Measurements from ENCODE around the gene YTHDF1. TPM values are rescaled to one million over a fixed set of nuclear protein-coding genes. Genes with fewer than 3 reads are reported as not detected.

Gene YTHDF1
- total and polyA plus RNA-seq, 2 donors (not counting 1 experiment from before 2014, with no cell fraction given): 16.3 to 25.9 TPM

GRCh38 chr20:63186084-63186483, 29.8 kb downstream of the YTHDF1 start:
- TF ChIP-seq EZH2 (IDR thresholded peaks at IDR 0.05; ENCODE audit: low read length, missing control alignments): no peak
- TF ChIP-seq CTCF (conservative IDR thresholded peaks at IDR 0.05 in 1 of 2, IDR thresholded peaks at IDR 0.05 in 1 of 2; ENCODE audit: low read depth in 1 of 2, low read length in 2 of 2): no peak
- Histone ChIP-seq H3K79me2 (ENCODE audit: control insufficient read depth, insufficient read depth, low read length) (no peaks in the 10 kb centered on the region), H2AFZ (ENCODE audit: low read length) (no peak overlapping the region), H4K20me1 (ENCODE audit: control insufficient read depth, extremely low read depth, insufficient read depth, low read length) (no peaks in the 10 kb centered on the region), H3K4me1 (ENCODE audit: control insufficient read depth, extremely low read depth, insufficient read depth, low read length) (no peaks in the 10 kb centered on the region), H3K9me3 (ENCODE audit: control insufficient read depth, insufficient read depth, low read depth, low read length) (no peaks in the 10 kb centered on the region), H3K4me3 (replicated peaks in 1 of 4; ENCODE audit: control extremely low read depth in 1 of 4, insufficient read depth in 1 of 4, low read depth in 3 of 4, low read length in 4 of 4) (no peak overlapping the region), H3K27me3 (ENCODE audit: control insufficient read depth, insufficient read depth, low read length) (no peaks in the 10 kb centered on the region), H3K9ac (ENCODE audit: insufficient read depth, low read length) (no peak overlapping the region), H3K36me3 (ENCODE audit: control insufficient read depth, insufficient read depth, low read length) (no peaks in the 10 kb centered on the region), H3K27ac (ENCODE audit: insufficient read depth, low read length) (no peak overlapping the region), H3K4me2 (ENCODE audit: extremely low read depth, insufficient read depth, low read length) (no peak overlapping the region)
- DNase-seq (ENCODE audit: low read depth in 2 of 2): no peak

DNA sequence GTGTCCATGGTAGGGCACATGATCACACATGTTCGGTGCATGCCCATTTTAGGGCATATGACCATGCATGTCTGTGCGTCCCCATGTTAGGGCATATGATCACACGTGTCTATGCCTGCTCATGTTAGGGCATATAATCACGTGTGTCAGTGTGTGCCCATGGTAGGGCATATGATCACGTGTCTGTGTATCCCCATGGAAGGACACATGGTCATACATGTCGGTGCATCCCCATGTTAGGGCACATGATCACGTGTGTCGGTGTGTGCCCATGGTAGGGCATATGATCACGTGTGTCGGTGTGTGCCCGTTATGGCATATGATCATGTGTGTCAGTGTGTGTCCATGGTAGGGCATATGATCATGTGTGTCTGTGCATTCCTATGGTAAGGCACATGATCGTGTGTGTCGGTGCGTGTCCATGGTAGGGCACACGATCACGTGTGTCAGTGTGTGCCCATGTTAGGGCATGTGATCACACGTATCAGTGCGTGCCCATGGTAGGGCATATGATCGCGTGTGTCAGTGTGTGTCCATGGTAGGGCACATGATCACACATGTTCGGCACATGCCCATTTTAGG, 30.6 kb downstream of the YTHDF1 start:
- no peaks in the 10 kb centered on the region for H4K20me1 ChIP-seq (ENCODE audit: control insufficient read depth, extremely low read depth, insufficient read depth, low read length)
- H3K9ac ChIP-seq (ENCODE audit: insufficient read depth, low read length): no peak overlapping the region
- peaks cover 4% of the 10 kb centered on the region for H3K27me3 ChIP-seq (ENCODE audit: control insufficient read depth, insufficient read depth, low read length)
- H3K36me3 ChIP-seq (ENCODE audit: control insufficient read depth, insufficient read depth, low read length): no peaks in the 10 kb centered on the region
- no peak overlapping the region for H3K4me2 ChIP-seq (ENCODE audit: extremely low read depth, insufficient read depth, low read length)
- H3K79me2 ChIP-seq (ENCODE audit: control insufficient read depth, insufficient read depth, low read length): no peaks in the 10 kb centered on the region
- no peak overlapping the region for H3K27ac ChIP-seq (ENCODE audit: insufficient read depth, low read length)
- no peaks in the 10 kb centered on the region for H3K9me3 ChIP-seq (ENCODE audit: control insufficient read depth, insufficient read depth, low read depth, low read length)
- no peak for DNase-seq (ENCODE audit: low read depth in 2 of 2)
- no peak overlapping the region for H3K4me3 ChIP-seq (replicated peaks in 1 of 4; ENCODE audit: control extremely low read depth in 1 of 4, insufficient read depth in 1 of 4, low read depth in 3 of 4, low read length in 4 of 4)
- no peaks in the 10 kb centered on the region for H3K4me1 ChIP-seq (ENCODE audit: control insufficient read depth, extremely low read depth, insufficient read depth, low read length)
- TF ChIP-seq EZH2 (IDR thresholded peaks at IDR 0.05; ENCODE audit: low read length, missing control alignments): no peak
- TF ChIP-seq CTCF (conservative IDR thresholded peaks at IDR 0.05 in 1 of 2, IDR thresholded peaks at IDR 0.05 in 1 of 2; ENCODE audit: low read depth in 1 of 2, low read length in 2 of 2): no peak
- no peak overlapping the region for H2AFZ ChIP-seq (ENCODE audit: low read length)

- H3K4me3 ChIP-seq (replicated peaks in 1 of 4; ENCODE audit: control extremely low read depth in 1 of 4, insufficient read depth in 1 of 4, low read depth in 3 of 4, low read length in 4 of 4): no peak overlapping the region
- peaks cover 16% of the 10 kb centered on the region for H3K27me3 ChIP-seq (ENCODE audit: control insufficient read depth, insufficient read depth, low read length)
- no peak overlapping the region for H2AFZ ChIP-seq (ENCODE audit: low read length)
- TF ChIP-seq EZH2 (IDR thresholded peaks at IDR 0.05; ENCODE audit: low read length, missing control alignments) (no peak), CTCF (conservative IDR thresholded peaks at IDR 0.05 in 1 of 2, IDR thresholded peaks at IDR 0.05 in 1 of 2; ENCODE audit: low read depth in 1 of 2, low read length in 2 of 2) (peak; percentile 50 to 77)
- H4K20me1 ChIP-seq (ENCODE audit: control insufficient read depth, extremely low read depth, insufficient read depth, low read length): no peaks in the 10 kb centered on the region
- H3K79me2 ChIP-seq (ENCODE audit: control insufficient read depth, insufficient read depth, low read length): no peaks in the 10 kb centered on the region
- DNase-seq (ENCODE audit: low read depth in 2 of 2): peak in 1 of 2 donors; percentile 17
- H3K9ac ChIP-seq (ENCODE audit: insufficient read depth, low read length): no peak overlapping the region
- H3K36me3 ChIP-seq (ENCODE audit: control insufficient read depth, insufficient read depth, low read length): no peaks in the 10 kb centered on the region
- no peak overlapping the region for H3K27ac ChIP-seq (ENCODE audit: insufficient read depth, low read length)
- H3K4me2 ChIP-seq (ENCODE audit: extremely low read depth, insufficient read depth, low read length): no peak overlapping the region
- no peaks in the 10 kb centered on the region for H3K9me3 ChIP-seq (ENCODE audit: control insufficient read depth, insufficient read depth, low read depth, low read length)
- H3K4me1 ChIP-seq (ENCODE audit: control insufficient read depth, extremely low read depth, insufficient read depth, low read length): no peaks in the 10 kb centered on the region
These were observed 32.3 kb downstream of the YTHDF1 start for GRCh38 chr20:63183422-63184146.

Measured in fibroblast of lung (primary cell).